Esophagus muscularis mucosa (tissue), 3 donors: Measurements from ENCODE around the gene ABCC9.

ENCODE experiments used
- CTCF ChIP-seq, 3 experiments: fragments of 200-600 bp in 2 of 3; fragments of 450-650 bp in 1 of 3; sonication (generic) in 2 of 3; IDR thresholded peaks; one replicate each; pipeline ENCODE4 v1.5.1; 2017 to 2019; ENCODE audit warnings: antibody characterized with exemption in 3 of 3, mild to moderate bottlenecking in 2 of 3, moderate library complexity in 1 of 3
- EP300 ChIP-seq: sonication (generic); formaldehyde crosslinking; IDR thresholded peaks from one replicate; pipeline ENCODE4 v1.6.1; 2017; ENCODE audit warnings: antibody characterized with exemption

- no peak for TF ChIP-seq EP300
- TF ChIP-seq CTCF (IDR thresholded peaks at IDR 0.05): no peak
Observed at GRCh38 chr12:21980544-21980943, 39.3 kb upstream of the ABCC9 start.
